ENCODE measurements around the gene PXT1.
"Not testable (repeated sequence)": the region's sequence is repeated elsewhere in the genome, so short reads cannot be mapped to it uniquely, and the experiment has no call there.

- TF ChIP-seq CTCF, POLR2A, POLR2AphosphoS5 (IDR thresholded peaks at IDR 0.05): not testable (repeated sequence)
These were observed 10.2 kb upstream of the PXT1 start for GRCh38 chr6:36452897-36453296.
